ENCODE measurements around the gene HYCC2. TPM values are rescaled to one million over a fixed set of nuclear protein-coding genes. Genes with fewer than 3 reads are reported as not detected.

The HYCC2 gene
- total and polyA plus RNA-seq, 7 donors = 1.7 to 8.6 (median 7.6) TPM

GRCh38 chr2:201111096-201111495, 39.6 kb upstream of the HYCC2 start:
- 48 to 80% (median 70%) methylated on average over 3 of the region's 3 CpGs for WGBS, 3 donors
- Histone ChIP-seq H3K27me3 (ENCODE audit: insufficient read depth in 3 of 3, low read length in 2 of 3) (no peaks in the 10 kb centered on the region), H3K27ac (peak overlapping the region; percentile 85), H3K4me1 (peaks cover 34% of the 10 kb centered on the region), H3K4me3 (peak overlapping the region; percentile 6), H3K9me3 (no peaks in the 10 kb centered on the region), H3K36me3 (ENCODE audit: insufficient read depth in 1 of 2, low read depth in 1 of 2) (no peaks in the 10 kb centered on the region)
- peak in 1 of 4 donors; percentile 6 for ATAC-seq
- no peak for TF ChIP-seq CTCF (IDR thresholded peaks at IDR 0.05)
- intact Hi-C loops (cut with DNase I) = loop anchor here (5.0 kb wide), 2 partner anchors 39 to 51 kb away; partner anchors contain the start of genes HYCC2 (in 1 of the 2) and NDUFB3 (in 1 of the 2)
- DNase-seq = no peak

- intact Hi-C loops (cut with DNase I) = loop anchor here (5.0 kb wide), 2 partner anchors 38 to 52 kb away; partner anchors contain the start of genes HYCC2 (in 1 of the 2) and NDUFB3 (in 1 of the 2)
These were observed 39.1 kb upstream of the HYCC2 start for GRCh38 chr2:201110615-201111014.

GRCh38 chr2:201109186-201109585, 37.7 kb upstream of the HYCC2 start:
- DNase-seq = no peak
- H3K4me1 ChIP-seq = peaks cover 20% of the 10 kb centered on the region
- WGBS, 3 donors = 28 to 40% (median 31%) methylated on average over 4 of the region's 4 CpGs
- no peak for TF ChIP-seq CTCF (IDR thresholded peaks at IDR 0.05)
- peak overlapping the region; percentile 37 for H3K27ac ChIP-seq
- no peaks in the 10 kb centered on the region for H3K9me3 ChIP-seq
- no peak overlapping the region for H3K4me3 ChIP-seq
- intact Hi-C loops (cut with DNase I) = no loop called here
- H3K36me3 ChIP-seq (ENCODE audit: insufficient read depth in 1 of 2, low read depth in 1 of 2) = no peaks in the 10 kb centered on the region
- ATAC-seq = peak; percentile 65 to 72 (median 66)
- H3K27me3 ChIP-seq (ENCODE audit: insufficient read depth in 3 of 3, low read length in 2 of 3) = no peaks in the 10 kb centered on the region

More at GRCh38 chr2:201110615-201111014, 39.1 kb upstream of the HYCC2 start:
- H3K4me3 ChIP-seq = peak overlapping the region; percentile 6
- DNase-seq = no peak
- peak in 3 of 4 donors; percentile 73 to 85 (median 81) for ATAC-seq
- H3K27me3 ChIP-seq (ENCODE audit: insufficient read depth in 3 of 3, low read length in 2 of 3) = no peaks in the 10 kb centered on the region
- TF ChIP-seq CTCF (IDR thresholded peaks at IDR 0.05) = no peak
- H3K9me3 ChIP-seq = no peaks in the 10 kb centered on the region
- H3K36me3 ChIP-seq (ENCODE audit: insufficient read depth in 1 of 2, low read depth in 1 of 2) = no peaks in the 10 kb centered on the region
- H3K27ac ChIP-seq = peak overlapping the region; percentile 85
- H3K4me1 ChIP-seq = peaks cover 33% of the 10 kb centered on the region

- intact Hi-C loops (cut with DNase I) = no loop called here
- ATAC-seq (no peak), DNase-seq (no peak)
- Histone ChIP-seq H3K27me3 (ENCODE audit: insufficient read depth in 3 of 3, low read length in 2 of 3) (no peaks in the 10 kb centered on the region), H3K4me1 (peaks cover 18% of the 10 kb centered on the region), H3K27ac (no peak overlapping the region), H3K9me3 (no peaks in the 10 kb centered on the region), H3K4me3 (no peak overlapping the region), H3K36me3 (ENCODE audit: insufficient read depth in 1 of 2, low read depth in 1 of 2) (no peaks in the 10 kb centered on the region)
- TF ChIP-seq CTCF (IDR thresholded peaks at IDR 0.05) = no peak
- WGBS, 3 donors = 77 to 82% (median 80%) methylated on average over 2 of the region's 2 CpGs
These were observed 36.9 kb upstream of the HYCC2 start for GRCh38 chr2:201108341-201108740.

- H3K4me1 ChIP-seq = peaks cover 18% of the 10 kb centered on the region
- no peaks in the 10 kb centered on the region for H3K27me3 ChIP-seq (ENCODE audit: insufficient read depth in 3 of 3, low read length in 2 of 3)
- no peaks in the 10 kb centered on the region for H3K36me3 ChIP-seq (ENCODE audit: insufficient read depth in 1 of 2, low read depth in 1 of 2)
- DNase-seq = no peak
- no peak for TF ChIP-seq CTCF (IDR thresholded peaks at IDR 0.05)
- H3K27ac ChIP-seq = no peak overlapping the region
- intact Hi-C loops (cut with DNase I) = no loop called here
- no peak for ATAC-seq
- no peak overlapping the region for H3K4me3 ChIP-seq
- H3K9me3 ChIP-seq = no peaks in the 10 kb centered on the region
- 94 to 100% (median 99%) methylated on average over 2 of the region's 2 CpGs for WGBS, 3 donors
These were observed 36.2 kb upstream of the HYCC2 start for GRCh38 chr2:201107624-201108023.

Data from psoas muscle (tissue), 8 donors.